Heart left ventricle (tissue), 13 donors: Measurements from ENCODE around the gene DSCAML1.

ENCODE experiments used
- POLR2A ChIP-seq, 2 donors: fragments of 450-650 bp; IDR thresholded peaks; one replicate each; pipeline ENCODE4 v1.6.1; 2017; ENCODE audit warnings: antibody characterized with exemption in 2 of 2, mild to moderate bottlenecking in 2 of 2, moderate library complexity in 2 of 2
- TF ChIP-seq, protein P1 (sequence below), 12 donors: fragments of 200-600 bp; sonication (generic) in 4 of 12; IDR thresholded peaks; one replicate each; pipeline versions ENCODE4 v1.5.0 to v1.8.0; 2018 to 2022; ENCODE audit warnings: antibody characterized with exemption in 12 of 12, mild to moderate bottlenecking in 5 of 12
- donor health status: ischemic (EF 13 %, LVEDD 7.1; RV severe dilation, severe dysfunction).
- donor health status: DM: no; HTN: yes; CAD: no.
- donor health status: DM: no; HTN: no; CAD: no.
- donor health status: ischemic (EF 25% LVEDD 6.9; RV normal size, moderate dysfunction).
- donor health status: ischemic (EF 25% LVEDD 5.7; RV mildly dilated, moderate dysfunction).
- donor health status: ischemic (EF 35%, LVEDD 5.7; RV mildly dilated, moderate dysfunction).
- donor health status: nonischemic (EF 11% LVEDD 7.7; RV severe dilation, severe dysfunction).
- donor health status: DM: yes; HTN: yes; CAD: no.
- donor health status: PGD.
- donor health status: ischemic (EF 29% LVEDD 5.4; RV normal size, mild dysfunction).
- donor health status: nonischemic (EF 23%, LVEDD 6.1; RV moderate dilation, normal function).

DNA sequence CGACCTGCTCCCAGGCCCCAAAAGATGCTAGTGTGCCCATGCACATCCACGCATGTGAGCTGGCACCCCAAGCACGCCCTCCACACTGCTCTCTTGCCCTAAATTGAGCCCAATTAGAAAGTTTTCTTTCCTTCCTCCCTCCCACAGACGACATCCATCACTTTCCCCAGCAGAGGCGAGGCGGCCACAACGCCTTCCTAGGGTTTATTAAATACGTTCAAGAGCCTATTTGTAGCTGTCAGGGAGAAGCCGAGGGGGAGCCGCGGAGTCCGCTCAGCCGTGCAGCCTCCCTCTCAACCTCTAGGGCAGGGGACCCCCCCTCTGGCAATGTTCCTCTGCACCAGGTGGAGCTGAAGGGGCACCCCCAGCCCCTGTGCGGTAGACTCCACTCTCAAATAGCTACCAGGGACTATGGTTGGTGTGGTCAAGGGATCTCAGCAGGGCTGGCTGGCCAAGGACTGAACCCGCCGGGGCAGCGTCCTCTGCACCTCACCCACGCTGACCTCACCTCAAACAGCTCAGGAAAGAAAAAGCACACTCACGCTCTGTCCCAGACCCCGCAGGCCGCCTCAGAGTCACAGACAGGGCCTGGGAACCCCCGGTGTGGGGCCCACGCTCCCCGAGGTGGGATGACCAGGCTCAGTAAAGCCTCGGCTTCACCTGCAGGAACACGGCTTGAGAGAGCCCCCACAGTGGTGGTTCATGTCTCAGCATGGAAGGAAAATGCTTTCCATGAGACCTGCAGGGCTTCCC is 152.4 kb downstream of the DSCAML1 start:
- TF ChIP-seq, protein P1, sequence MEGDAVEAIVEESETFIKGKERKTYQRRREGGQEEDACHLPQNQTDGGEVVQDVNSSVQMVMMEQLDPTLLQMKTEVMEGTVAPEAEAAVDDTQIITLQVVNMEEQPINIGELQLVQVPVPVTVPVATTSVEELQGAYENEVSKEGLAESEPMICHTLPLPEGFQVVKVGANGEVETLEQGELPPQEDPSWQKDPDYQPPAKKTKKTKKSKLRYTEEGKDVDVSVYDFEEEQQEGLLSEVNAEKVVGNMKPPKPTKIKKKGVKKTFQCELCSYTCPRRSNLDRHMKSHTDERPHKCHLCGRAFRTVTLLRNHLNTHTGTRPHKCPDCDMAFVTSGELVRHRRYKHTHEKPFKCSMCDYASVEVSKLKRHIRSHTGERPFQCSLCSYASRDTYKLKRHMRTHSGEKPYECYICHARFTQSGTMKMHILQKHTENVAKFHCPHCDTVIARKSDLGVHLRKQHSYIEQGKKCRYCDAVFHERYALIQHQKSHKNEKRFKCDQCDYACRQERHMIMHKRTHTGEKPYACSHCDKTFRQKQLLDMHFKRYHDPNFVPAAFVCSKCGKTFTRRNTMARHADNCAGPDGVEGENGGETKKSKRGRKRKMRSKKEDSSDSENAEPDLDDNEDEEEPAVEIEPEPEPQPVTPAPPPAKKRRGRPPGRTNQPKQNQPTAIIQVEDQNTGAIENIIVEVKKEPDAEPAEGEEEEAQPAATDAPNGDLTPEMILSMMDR (IDR thresholded peaks at IDR 0.05) = no peak
- TF ChIP-seq POLR2A (IDR thresholded peaks at IDR 0.05) = no peak
